ENCODE data around the gene KEAP1.

The KEAP1 gene

DNA sequence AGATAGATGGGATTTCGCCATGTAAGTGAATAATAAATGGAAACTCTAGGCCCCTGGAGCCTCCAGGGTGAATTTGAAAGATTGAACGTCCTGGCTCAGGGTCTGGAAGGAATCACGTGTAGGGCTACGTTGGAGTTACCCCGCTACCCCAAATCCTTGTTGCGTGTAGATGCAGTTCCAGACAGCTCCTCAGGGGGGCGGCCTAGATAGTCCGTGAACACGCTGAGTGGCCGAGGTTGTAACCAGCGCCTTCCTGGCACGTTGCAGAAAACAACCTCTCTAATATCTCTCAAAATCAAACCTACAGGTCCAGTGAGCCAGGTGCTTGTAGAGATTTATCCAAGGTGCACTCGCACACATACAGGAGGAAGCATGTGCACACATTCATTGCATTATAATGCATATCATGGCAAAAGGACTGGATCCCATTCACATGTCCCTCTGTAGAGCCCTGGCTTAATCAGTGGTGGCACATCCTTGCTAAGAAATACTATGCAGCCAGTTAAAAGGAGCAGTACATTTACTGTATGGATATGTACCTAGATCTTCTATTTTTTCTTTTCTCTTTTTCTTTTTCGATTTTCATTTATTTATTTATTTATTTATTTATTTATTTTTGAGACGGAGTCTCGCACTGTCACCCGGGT lies 2.5 kb upstream of the KEAP1 start:
- TF ChIP-seq, protein P1, sequence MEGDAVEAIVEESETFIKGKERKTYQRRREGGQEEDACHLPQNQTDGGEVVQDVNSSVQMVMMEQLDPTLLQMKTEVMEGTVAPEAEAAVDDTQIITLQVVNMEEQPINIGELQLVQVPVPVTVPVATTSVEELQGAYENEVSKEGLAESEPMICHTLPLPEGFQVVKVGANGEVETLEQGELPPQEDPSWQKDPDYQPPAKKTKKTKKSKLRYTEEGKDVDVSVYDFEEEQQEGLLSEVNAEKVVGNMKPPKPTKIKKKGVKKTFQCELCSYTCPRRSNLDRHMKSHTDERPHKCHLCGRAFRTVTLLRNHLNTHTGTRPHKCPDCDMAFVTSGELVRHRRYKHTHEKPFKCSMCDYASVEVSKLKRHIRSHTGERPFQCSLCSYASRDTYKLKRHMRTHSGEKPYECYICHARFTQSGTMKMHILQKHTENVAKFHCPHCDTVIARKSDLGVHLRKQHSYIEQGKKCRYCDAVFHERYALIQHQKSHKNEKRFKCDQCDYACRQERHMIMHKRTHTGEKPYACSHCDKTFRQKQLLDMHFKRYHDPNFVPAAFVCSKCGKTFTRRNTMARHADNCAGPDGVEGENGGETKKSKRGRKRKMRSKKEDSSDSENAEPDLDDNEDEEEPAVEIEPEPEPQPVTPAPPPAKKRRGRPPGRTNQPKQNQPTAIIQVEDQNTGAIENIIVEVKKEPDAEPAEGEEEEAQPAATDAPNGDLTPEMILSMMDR (IDR thresholded peaks at IDR 0.05; ENCODE audit: low read depth, low read length), result peak; percentile 78
- Histone ChIP-seq H3K36me3 (peaks cover 5% of the 10 kb centered on the region), H3K4me1 (no peaks in the 10 kb centered on the region), H3K27me3 (peaks cover 7% of the 10 kb centered on the region), H3K4me3 (ENCODE audit: low read depth, low read length) (no peak overlapping the region), H3K9me3 (no peaks in the 10 kb centered on the region)
- peak; percentile 70 for DNase-seq

DNA sequence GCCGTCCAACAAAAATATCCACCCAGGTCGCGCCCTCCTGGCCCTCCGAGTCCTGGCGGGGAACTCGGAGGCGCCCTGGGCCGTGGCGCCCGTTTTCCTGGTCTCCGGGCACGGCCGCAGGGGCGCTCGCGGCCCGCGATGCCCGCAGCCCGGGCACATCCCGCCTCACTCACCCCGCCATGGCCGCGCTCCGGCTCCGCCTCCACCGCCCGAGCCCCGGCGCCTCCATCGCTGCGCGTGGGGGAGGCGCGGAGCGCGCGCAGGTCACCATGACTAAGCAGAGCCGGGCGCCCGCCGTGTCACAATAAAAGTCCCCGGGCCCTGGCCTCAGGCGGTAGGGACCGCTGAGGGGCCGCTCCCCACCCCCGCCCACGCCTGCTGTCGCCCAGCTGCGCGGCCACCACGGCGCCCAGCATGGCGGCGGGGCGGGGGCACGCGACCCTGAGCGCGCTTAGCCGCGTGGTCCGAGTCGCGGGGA lies 593 bp downstream of the KEAP1 start:
- Histone ChIP-seq H3K27me3 (no peaks in the 10 kb centered on the region), H3K9me3 (no peaks in the 10 kb centered on the region), H3K4me3 (ENCODE audit: low read depth, low read length) (peak overlapping the region; percentile 93), H3K4me1 (no peaks in the 10 kb centered on the region), H3K36me3 (peaks cover 26% of the 10 kb centered on the region)
- TF ChIP-seq, protein P1 (IDR thresholded peaks at IDR 0.05; ENCODE audit: low read depth, low read length), result no peak
- peak; percentile 98 for DNase-seq

DNA sequence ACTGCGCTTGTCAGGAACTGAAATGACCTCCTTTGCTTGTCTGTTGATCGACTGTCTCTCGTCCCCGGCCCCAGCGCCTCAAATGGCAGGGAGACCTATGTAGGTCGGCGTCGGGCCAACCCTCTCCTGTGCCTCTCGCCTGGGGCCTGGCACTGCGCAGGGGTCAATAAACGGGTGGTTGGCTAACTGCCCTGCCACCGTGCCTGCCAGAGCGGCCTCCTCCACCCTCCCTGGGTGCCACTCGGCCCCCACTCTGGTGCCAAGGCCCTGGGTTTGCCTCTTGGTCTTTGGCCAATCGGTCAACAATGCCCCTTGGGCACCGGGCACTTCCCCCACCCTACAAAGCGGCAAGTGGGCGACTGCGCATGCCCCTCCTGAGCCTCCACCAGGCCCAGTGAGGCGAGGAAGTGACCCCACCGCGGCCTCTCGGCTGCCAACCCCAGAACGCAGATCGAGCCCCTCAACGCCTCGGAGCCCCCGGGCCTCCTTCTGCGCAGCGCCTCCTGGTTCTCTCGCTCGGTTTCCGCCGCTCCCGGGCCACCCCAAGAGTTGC lies 1.1 kb downstream of the KEAP1 start:
- TF ChIP-seq, protein P1 (IDR thresholded peaks at IDR 0.05; ENCODE audit: low read depth, low read length), result no peak
- Histone ChIP-seq H3K36me3 (peaks cover 31% of the 10 kb centered on the region), H3K4me1 (no peaks in the 10 kb centered on the region), H3K27me3 (no peaks in the 10 kb centered on the region), H3K9me3 (no peaks in the 10 kb centered on the region), H3K4me3 (ENCODE audit: low read depth, low read length) (peak overlapping the region; percentile 93)
- DNase-seq, result peak; percentile 74

DNA sequence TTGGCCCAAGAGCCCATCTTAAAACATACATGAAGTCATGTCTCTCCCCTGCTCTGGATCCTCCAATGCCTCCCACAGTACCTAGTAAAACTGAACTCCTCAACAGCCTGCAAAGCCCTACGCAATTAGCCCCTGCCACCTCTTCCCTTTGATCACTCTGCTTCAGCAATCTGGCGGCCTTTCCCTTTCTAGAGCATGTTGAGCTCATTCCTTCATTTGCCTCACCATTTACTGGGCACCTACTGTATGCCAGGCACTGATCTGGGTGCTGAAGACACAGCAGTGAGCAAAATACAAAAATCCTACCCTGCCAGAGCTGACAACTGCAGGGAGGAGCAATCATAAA lies 2.9 kb downstream of the KEAP1 start:
- H3K36me3 ChIP-seq, result peaks cover 49% of the 10 kb centered on the region

DNA sequence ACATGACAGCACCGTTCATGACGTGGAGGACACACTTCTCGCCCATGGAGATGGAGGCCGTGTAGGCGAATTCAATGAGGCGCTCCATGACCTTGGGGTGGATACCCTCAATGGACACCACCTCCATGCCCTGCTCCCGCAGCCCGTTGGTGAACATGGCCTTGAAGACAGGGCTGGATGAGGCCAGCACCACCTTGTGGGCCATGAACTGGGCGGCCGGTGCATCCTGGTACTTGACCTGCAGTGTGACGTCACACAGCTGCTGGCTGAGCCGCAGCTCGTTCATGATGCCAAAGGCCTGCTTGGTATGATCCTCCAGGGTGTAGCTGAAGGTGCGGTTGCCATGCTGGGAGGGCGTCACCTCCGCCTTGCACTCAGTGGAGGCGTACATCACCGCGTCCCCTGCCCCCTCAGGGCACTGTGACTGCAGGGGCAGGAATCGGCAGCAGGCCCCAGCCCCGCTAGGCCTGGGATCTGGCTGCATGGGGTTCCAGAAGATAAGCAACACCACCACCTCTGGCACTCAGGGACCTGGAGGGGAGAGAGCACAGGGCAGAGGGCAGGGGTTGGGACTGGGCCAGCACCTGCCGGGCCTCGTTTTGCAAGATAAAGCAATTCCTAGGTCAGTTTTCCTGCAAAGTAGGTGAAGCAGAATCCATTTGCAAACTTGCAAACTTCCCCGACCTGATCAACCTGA lies 3.5 kb downstream of the KEAP1 start:
- no peaks in the 10 kb centered on the region for H3K9me3 ChIP-seq
- TF ChIP-seq, protein P1 (IDR thresholded peaks at IDR 0.05; ENCODE audit: low read depth, low read length), result no peak
- peaks cover 53% of the 10 kb centered on the region for H3K36me3 ChIP-seq

More for the DNA sequence above, 2.9 kb downstream of the KEAP1 start:
- Histone ChIP-seq H3K27me3 (no peaks in the 10 kb centered on the region), H3K4me3 (ENCODE audit: low read depth, low read length) (no peak overlapping the region), H3K9me3 (no peaks in the 10 kb centered on the region), H3K4me1 (no peaks in the 10 kb centered on the region)
- TF ChIP-seq, protein P1 (IDR thresholded peaks at IDR 0.05; ENCODE audit: low read depth, low read length), result no peak
- DNase-seq, result no peak

DNA sequence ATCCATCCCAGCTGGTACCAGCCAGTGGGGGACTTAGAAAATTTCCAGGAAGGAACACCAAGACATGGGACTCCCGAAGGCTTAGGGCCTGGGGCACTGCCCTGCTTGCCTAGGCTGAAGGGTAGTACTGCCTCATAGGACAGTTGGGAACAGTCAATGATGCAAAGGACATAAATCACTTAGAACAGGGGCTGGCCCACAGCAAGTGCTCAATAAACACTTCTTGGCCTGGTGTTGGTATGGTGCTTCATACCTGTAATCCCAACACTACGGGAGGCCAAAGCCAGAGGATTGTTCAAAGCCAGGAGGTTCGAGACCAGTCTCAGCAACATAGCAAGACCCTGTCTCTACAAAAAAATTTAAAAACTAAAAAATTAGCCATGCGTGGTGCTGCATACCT lies 5.8 kb downstream of the KEAP1 start:
- H3K9me3 ChIP-seq, result no peaks in the 10 kb centered on the region
- TF ChIP-seq, protein P1 (IDR thresholded peaks at IDR 0.05; ENCODE audit: low read depth, low read length), result no peak
- no peaks in the 10 kb centered on the region for H3K27me3 ChIP-seq
- H3K36me3 ChIP-seq, result peaks cover 58% of the 10 kb centered on the region
- H3K4me1 ChIP-seq, result no peaks in the 10 kb centered on the region
- no peak overlapping the region for H3K4me3 ChIP-seq (ENCODE audit: low read depth, low read length)
- no peak for DNase-seq

More for the DNA sequence above, 3.5 kb downstream of the KEAP1 start:
- peak; percentile 34 for DNase-seq
- Histone ChIP-seq H3K4me1 (no peaks in the 10 kb centered on the region), H3K4me3 (ENCODE audit: low read depth, low read length) (no peak overlapping the region), H3K27me3 (no peaks in the 10 kb centered on the region)
